ENCODE results near the gene MRPL12. TPM values are rescaled to one million over a fixed set of nuclear protein-coding genes. Genes with fewer than 3 reads are reported as not detected.

MRPL12 gene
- total RNA-seq, 1 experiment from 2014 or later: 94.7 TPM

DNA sequence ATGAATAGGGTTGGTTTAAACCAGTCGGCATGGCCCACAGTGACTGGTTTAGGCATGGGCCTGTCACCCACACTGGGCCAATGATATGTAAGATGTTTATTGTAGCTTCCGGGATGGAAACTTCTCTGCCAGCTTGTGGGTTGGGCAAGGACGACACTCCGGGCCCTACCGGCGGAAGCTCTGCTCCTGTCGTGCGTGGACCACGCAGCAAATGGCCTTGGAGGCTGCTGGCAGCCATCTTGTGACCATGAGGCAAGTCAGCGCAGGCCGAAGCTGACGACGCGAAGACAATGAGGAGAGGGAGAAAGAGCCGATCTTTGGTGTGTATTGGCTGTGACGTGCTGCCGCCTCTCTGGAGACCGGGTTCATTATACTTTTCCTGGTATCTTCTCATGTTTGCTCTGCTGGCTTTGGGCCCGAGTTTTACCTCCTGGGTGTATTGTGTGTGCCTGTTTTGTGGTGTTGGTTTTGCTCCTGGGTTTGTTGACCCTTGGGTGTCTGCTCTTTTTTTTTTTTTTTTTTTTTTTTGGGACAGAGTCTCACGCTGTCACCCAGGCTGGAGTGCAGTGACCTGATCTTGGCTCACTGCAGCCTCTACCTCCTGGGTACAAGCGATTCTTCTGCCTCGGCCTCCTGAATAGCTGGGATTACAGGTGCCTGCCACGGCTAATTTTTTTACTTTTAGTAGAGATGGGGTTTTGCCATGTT is 24.3 kb downstream of the MRPL12 start:
- intact Hi-C loops (cut with micrococcal nuclease; ENCODE audit: unreplicated experiment): no loop called here
- CTCF ChIA-PET: interaction anchor here (0.8 kb wide), 1 partner anchor 12 kb away, joined by 3 read pairs; no protein-coding TSS in a partner anchor
- Mint-ChIP-seq H3K27ac (ENCODE audit: unreplicated experiment) (no peak overlapping the region), H3K4me1 (ENCODE audit: low read depth, unreplicated experiment) (peaks cover 12% of the 10 kb centered on the region), H3K9me3 (ENCODE audit: low read depth, unreplicated experiment) (no peaks in the 10 kb centered on the region), H3K27me3 (ENCODE audit: unreplicated experiment) (peaks cover 12% of the 10 kb centered on the region), H3K36me3 (ENCODE audit: insufficient read depth, unreplicated experiment) (peaks cover 17% of the 10 kb centered on the region), H3K4me3 (ENCODE audit: low read depth, unreplicated experiment) (no peak overlapping the region)
- no peak for TF ChIP-seq CTCF (IDR thresholded peaks at IDR 0.05; ENCODE audit: unreplicated experiment)
- DNase-seq: no peak
- BruUV-seq (replicated peaks): no TSS peak

DNA sequence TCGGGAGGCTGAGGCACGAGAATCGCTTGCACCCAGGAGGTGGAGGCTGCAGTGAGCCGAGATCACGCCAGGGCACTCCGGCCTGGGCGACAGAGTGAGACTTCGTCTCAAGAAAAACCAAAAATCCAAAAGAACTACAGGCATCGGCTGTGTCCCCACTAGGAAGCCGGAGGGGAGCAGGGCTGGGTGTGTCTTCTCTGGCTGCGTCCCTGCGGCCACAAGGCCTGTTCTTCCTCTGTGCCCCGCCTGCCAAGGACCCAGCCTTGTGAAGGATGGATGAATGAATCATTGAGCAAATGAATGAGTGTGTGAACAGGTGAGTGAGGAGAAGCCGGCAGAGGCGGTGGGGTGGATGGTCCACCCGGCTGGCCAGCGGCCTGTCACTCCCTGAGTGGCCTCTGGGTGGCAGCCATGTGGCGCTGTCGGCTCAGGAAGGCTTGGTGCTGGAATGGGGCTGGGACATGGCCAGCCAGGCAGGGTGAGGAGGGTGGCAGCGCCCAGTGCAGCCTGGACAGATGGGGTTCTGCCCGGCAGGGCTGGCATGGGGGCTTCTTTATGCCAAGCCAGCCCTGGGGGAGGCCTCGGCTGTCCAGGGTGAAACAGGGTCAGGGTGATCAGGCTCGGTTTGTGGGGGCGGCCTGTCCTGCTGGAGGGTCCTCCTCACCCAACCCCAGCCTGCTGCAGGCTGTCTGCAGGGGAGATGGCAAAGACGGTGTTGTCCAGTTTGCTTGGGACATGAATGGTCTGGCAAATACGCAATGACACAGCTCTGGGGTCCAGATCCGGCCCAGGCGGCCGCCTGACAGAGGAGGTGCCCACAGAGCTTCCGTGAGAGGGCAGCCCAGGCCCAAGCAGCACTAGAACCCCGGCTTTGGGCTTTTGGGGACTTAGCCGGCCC is 30.6 kb downstream of the MRPL12 start:
- Mint-ChIP-seq H3K36me3 (ENCODE audit: insufficient read depth, unreplicated experiment) (peaks cover 28% of the 10 kb centered on the region), H3K27me3 (ENCODE audit: unreplicated experiment) (peaks cover 24% of the 10 kb centered on the region), H3K9me3 (ENCODE audit: low read depth, unreplicated experiment) (no peaks in the 10 kb centered on the region), H3K27ac (ENCODE audit: unreplicated experiment) (peak overlapping the region; percentile 29), H3K4me1 (ENCODE audit: low read depth, unreplicated experiment) (peaks cover 21% of the 10 kb centered on the region), H3K4me3 (ENCODE audit: low read depth, unreplicated experiment) (peak overlapping the region; percentile 41)
- no TSS peak for BruUV-seq (replicated peaks)
- DNase-seq: peak; percentile 94
- intact Hi-C loops (cut with micrococcal nuclease; ENCODE audit: unreplicated experiment): no loop called here
- CTCF ChIA-PET: interaction anchor here (2.5 kb wide), 1 partner anchor 88 kb away, joined by 7 read pairs; no protein-coding TSS in a partner anchor
- peak; percentile 96 for TF ChIP-seq CTCF (IDR thresholded peaks at IDR 0.05; ENCODE audit: unreplicated experiment)

- Mint-ChIP-seq H3K36me3 (ENCODE audit: insufficient read depth, unreplicated experiment) (peaks cover 28% of the 10 kb centered on the region), H3K4me1 (ENCODE audit: low read depth, unreplicated experiment) (peaks cover 21% of the 10 kb centered on the region), H3K9me3 (ENCODE audit: low read depth, unreplicated experiment) (no peaks in the 10 kb centered on the region), H3K4me3 (ENCODE audit: low read depth, unreplicated experiment) (no peak overlapping the region), H3K27me3 (ENCODE audit: unreplicated experiment) (peaks cover 24% of the 10 kb centered on the region), H3K27ac (ENCODE audit: unreplicated experiment) (no peak overlapping the region)
- TF ChIP-seq CTCF (IDR thresholded peaks at IDR 0.05; ENCODE audit: unreplicated experiment): no peak
- intact Hi-C loops (cut with micrococcal nuclease; ENCODE audit: unreplicated experiment): no loop called here
- CTCF ChIA-PET: interaction anchor here (1.0 to 2.5 kb wide), 3 partner anchors 60 to 87 kb away, joined by 3 to 7 read pairs (median 7); no protein-coding TSS in a partner anchor
- no TSS peak for BruUV-seq (replicated peaks)
- DNase-seq: peak; percentile 62
These were observed 31.5 kb downstream of the MRPL12 start for GRCh38 chr17:81734405-81735263.

Measured in Calu3 (cell line).